ENCODE data around the gene CLCN1.

CLCN1 gene

DNA sequence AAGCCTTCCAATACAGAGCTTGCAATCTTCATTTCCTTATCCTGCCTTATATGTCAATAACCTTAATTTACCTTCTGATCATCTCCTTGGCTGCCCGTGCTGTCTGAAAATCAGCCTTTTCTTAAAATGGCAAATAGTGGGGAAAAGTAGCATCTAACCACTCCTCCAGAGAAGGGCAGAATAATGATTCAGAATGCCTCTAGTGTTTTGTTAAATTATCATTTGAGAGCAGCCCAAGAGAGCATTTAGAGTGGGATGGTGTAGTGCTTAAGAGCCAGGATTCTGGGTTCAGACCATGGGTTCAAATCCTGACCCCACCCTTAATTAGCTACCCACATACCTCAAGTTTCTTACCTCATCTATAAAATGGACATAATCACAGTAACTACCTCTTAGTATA, 35.8 kb upstream of the CLCN1 start:
- no peak for DNase-seq (ENCODE audit: low read depth)
- no peak for TF ChIP-seq POLR2A (IDR thresholded peaks at IDR 0.05; ENCODE audit: extremely low read depth, insufficient read length)
- TF ChIP-seq MYC (IDR thresholded peaks at IDR 0.05; ENCODE audit: low read depth, low read length), result no peak
- TF ChIP-seq, protein P1, sequence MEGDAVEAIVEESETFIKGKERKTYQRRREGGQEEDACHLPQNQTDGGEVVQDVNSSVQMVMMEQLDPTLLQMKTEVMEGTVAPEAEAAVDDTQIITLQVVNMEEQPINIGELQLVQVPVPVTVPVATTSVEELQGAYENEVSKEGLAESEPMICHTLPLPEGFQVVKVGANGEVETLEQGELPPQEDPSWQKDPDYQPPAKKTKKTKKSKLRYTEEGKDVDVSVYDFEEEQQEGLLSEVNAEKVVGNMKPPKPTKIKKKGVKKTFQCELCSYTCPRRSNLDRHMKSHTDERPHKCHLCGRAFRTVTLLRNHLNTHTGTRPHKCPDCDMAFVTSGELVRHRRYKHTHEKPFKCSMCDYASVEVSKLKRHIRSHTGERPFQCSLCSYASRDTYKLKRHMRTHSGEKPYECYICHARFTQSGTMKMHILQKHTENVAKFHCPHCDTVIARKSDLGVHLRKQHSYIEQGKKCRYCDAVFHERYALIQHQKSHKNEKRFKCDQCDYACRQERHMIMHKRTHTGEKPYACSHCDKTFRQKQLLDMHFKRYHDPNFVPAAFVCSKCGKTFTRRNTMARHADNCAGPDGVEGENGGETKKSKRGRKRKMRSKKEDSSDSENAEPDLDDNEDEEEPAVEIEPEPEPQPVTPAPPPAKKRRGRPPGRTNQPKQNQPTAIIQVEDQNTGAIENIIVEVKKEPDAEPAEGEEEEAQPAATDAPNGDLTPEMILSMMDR (IDR thresholded peaks at IDR 0.05; ENCODE audit: low read depth, low read length), result no peak
- TF ChIP-seq, protein P2, sequence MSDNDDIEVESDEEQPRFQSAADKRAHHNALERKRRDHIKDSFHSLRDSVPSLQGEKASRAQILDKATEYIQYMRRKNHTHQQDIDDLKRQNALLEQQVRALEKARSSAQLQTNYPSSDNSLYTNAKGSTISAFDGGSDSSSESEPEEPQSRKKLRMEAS (IDR thresholded peaks at IDR 0.05; ENCODE audit: low read depth, low read length), result no peak
- H3K4me3 ChIP-seq (ENCODE audit: low read depth, low read length), result no peak overlapping the region

DNA sequence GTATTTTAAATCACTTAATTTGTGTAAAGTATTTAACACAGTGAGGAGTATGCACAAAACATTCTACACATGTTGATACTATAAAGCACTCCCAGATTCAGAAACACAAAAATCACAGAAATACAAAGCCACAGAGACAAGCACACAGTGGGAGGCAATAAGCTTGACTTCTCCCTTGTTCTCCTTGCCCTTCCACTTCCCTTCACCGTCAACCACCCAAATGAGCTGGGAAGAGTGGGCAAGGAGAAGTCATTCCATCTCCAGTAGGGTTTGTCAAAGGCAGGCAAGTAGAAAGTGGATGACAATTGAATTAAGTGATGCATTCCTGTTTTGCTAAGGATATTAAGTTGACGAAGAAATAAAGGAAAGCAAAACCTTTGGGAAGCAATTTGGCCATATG, 35.3 kb upstream of the CLCN1 start:
- no peak overlapping the region for H3K4me3 ChIP-seq (ENCODE audit: low read depth, low read length)
- TF ChIP-seq, protein P1 (IDR thresholded peaks at IDR 0.05; ENCODE audit: low read depth, low read length), result no peak
- TF ChIP-seq POLR2A (IDR thresholded peaks at IDR 0.05; ENCODE audit: extremely low read depth, insufficient read length), result no peak
- TF ChIP-seq MYC (IDR thresholded peaks at IDR 0.05; ENCODE audit: low read depth, low read length), result no peak
- TF ChIP-seq, protein P2 (IDR thresholded peaks at IDR 0.05; ENCODE audit: low read depth, low read length), result no peak
- DNase-seq (ENCODE audit: low read depth), result no peak

DNA sequence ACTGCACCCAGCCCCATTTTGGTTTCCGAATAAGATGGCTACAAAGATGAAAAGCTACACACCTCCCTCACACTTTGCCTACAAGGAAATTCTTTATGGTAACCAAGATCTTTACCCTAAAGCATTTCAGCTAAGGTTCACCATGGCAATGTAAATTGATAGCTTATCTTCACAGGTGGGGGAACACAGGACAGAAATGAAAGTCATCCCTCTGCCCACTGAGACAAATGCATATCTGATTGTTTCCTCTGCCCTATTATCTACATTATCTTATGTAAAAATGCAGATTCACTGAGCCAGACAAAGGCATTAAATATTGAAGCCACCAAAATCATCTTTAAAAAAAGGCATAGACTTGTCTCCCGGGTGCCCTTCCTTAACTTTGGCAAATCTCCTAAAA, 34.4 kb upstream of the CLCN1 start:
- TF ChIP-seq POLR2A (IDR thresholded peaks at IDR 0.05; ENCODE audit: extremely low read depth, insufficient read length) (no peak), MYC (IDR thresholded peaks at IDR 0.05; ENCODE audit: low read depth, low read length) (no peak)
- TF ChIP-seq, protein P2 (IDR thresholded peaks at IDR 0.05; ENCODE audit: low read depth, low read length), result no peak
- TF ChIP-seq, protein P1 (IDR thresholded peaks at IDR 0.05; ENCODE audit: low read depth, low read length), result no peak
- no peak for DNase-seq (ENCODE audit: low read depth)
- no peak overlapping the region for H3K4me3 ChIP-seq (ENCODE audit: low read depth, low read length)

DNA sequence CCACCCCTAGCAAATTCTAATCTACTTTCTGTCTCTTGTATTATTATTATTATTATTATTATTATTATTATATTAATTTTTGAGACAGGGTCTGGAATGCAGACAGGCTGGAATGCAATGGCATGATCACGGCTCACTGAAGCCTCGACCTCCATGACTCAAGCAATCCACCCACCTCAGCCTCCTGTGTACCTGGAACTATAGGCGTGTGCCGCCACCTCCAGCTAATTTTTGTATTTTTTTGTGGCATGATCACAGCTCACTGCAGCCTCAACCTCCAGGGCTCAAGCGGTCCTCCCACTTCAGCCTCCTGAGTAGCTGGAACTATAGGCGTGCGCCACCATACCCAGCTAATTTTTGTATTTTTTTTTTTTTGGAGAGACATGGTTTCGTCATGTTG, 33.8 kb upstream of the CLCN1 start:
- TF ChIP-seq, protein P2 (IDR thresholded peaks at IDR 0.05; ENCODE audit: low read depth, low read length), result no peak
- no peak for TF ChIP-seq POLR2A (IDR thresholded peaks at IDR 0.05; ENCODE audit: extremely low read depth, insufficient read length)
- TF ChIP-seq MYC (IDR thresholded peaks at IDR 0.05; ENCODE audit: low read depth, low read length), result no peak
- TF ChIP-seq, protein P1 (IDR thresholded peaks at IDR 0.05; ENCODE audit: low read depth, low read length), result no peak
- H3K4me3 ChIP-seq (ENCODE audit: low read depth, low read length), result no peak overlapping the region
- no peak for DNase-seq (ENCODE audit: low read depth)

DNA sequence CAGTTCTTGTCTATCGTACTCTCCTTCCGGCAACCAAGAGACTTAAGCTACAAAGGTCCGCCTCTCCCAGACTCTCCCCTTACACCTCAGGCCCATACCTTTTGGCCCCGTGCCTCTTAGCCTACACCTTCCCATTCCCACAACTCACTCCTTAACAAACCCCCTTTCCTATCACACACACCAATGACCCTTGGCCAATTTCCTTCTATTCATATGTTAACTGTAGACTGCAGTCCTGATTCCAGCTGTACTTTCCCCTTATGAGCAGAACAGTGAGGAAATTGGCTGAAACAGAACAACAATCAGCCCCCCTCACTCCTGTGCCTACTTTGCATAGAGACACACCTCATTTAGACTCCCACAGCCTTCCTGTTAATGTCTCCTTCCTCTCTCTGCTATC, 32.5 kb upstream of the CLCN1 start:
- no peak overlapping the region for H3K4me3 ChIP-seq (ENCODE audit: low read depth, low read length)
- TF ChIP-seq, protein P2 (IDR thresholded peaks at IDR 0.05; ENCODE audit: low read depth, low read length), result no peak
- no peak for TF ChIP-seq POLR2A (IDR thresholded peaks at IDR 0.05; ENCODE audit: extremely low read depth, insufficient read length)
- TF ChIP-seq MYC (IDR thresholded peaks at IDR 0.05; ENCODE audit: low read depth, low read length), result no peak
- TF ChIP-seq, protein P1 (IDR thresholded peaks at IDR 0.05; ENCODE audit: low read depth, low read length), result no peak
- no peak for DNase-seq (ENCODE audit: low read depth)
